Fibroblast of skin of scalp (primary cell): ENCODE measurements around the gene TLE4.
"Not testable (repeated sequence)": the region's sequence is repeated elsewhere in the genome, so short reads cannot be mapped to it uniquely, and the experiment has no call there.

Experiments
- DNase-seq: peaks from one replicate; pipeline ENCODE4 v3.0.0-alpha.2; 2013

The TLE4 gene

GRCh38 chr9:79638806-79639205, 67.0 kb downstream of the TLE4 start:
- DNase-seq = no peak

- DNase-seq = no peak
These were observed 67.6 kb downstream of the TLE4 start for GRCh38 chr9:79639354-79639753.

GRCh38 chr9:79640067-79640466, 68.3 kb downstream of the TLE4 start:
- DNase-seq = not testable (repeated sequence)

GRCh38 chr9:79641070-79641469, 69.3 kb downstream of the TLE4 start:
- DNase-seq = peak; percentile 29

GRCh38 chr9:79642671-79643070, 70.9 kb downstream of the TLE4 start:
- DNase-seq = no peak

GRCh38 chr9:79644048-79644447, 72.3 kb downstream of the TLE4 start:
- no peak for DNase-seq

- no peak for DNase-seq
These were observed 72.8 kb downstream of the TLE4 start for GRCh38 chr9:79644601-79645000.

GRCh38 chr9:79645110-79645509, 73.3 kb downstream of the TLE4 start:
- DNase-seq = no peak

GRCh38 chr9:79646096-79646495, 74.3 kb downstream of the TLE4 start:
- no peak for DNase-seq

- DNase-seq = no peak
These were observed 79.6 kb downstream of the TLE4 start for GRCh38 chr9:79651251-79651795.

- DNase-seq = peak; percentile 29
These were observed 80.8 kb downstream of the TLE4 start for GRCh38 chr9:79652598-79652997.

GRCh38 chr9:79654591-79655382, 83.0 kb downstream of the TLE4 start:
- not testable (repeated sequence) for DNase-seq

GRCh38 chr9:79655551-79655950, 83.8 kb downstream of the TLE4 start:
- no peak for DNase-seq

- DNase-seq = no peak
These were observed 84.4 kb downstream of the TLE4 start for GRCh38 chr9:79656169-79656568.

- peak; percentile 44 for DNase-seq
These were observed 86.1 kb downstream of the TLE4 start for GRCh38 chr9:79657891-79658290.

- no peak for DNase-seq
These were observed 87.2 kb downstream of the TLE4 start for GRCh38 chr9:79658926-79659325.

GRCh38 chr9:79660615-79661014, 88.8 kb downstream of the TLE4 start:
- DNase-seq = no peak

GRCh38 chr9:79661279-79661678, 89.5 kb downstream of the TLE4 start:
- DNase-seq = no peak

- no peak for DNase-seq
These were observed 90.2 kb downstream of the TLE4 start for GRCh38 chr9:79661886-79662536.

GRCh38 chr9:79662537-79662956, 90.8 kb downstream of the TLE4 start:
- DNase-seq = no peak

- no peak for DNase-seq
These were observed 91.5 kb downstream of the TLE4 start for GRCh38 chr9:79663300-79663699.

GRCh38 chr9:79663878-79664277, 92.1 kb downstream of the TLE4 start:
- peak; percentile 51 for DNase-seq

GRCh38 chr9:79664375-79664831, 92.6 kb downstream of the TLE4 start:
- no peak for DNase-seq

GRCh38 chr9:79665369-79665768, 93.6 kb downstream of the TLE4 start:
- DNase-seq = no peak
